NOMO-1 treated with dmso at 0.1 percent for 144 hours (cell line): ENCODE results near the gene THAP2.
"Not testable (repeated sequence)": the region's sequence is repeated elsewhere in the genome, so short reads cannot be mapped to it uniquely, and the experiment has no call there.

Experiments
- DNase-seq: peaks from one replicate; lab custom pipeline; 2025; ENCODE audit not compliant: unreplicated experiment; lab: John Stamatoyannopoulos, UW

THAP2 gene

GRCh38 chr12:71702181-71702580 is 38.1 kb downstream of the THAP2 start:
- not testable (repeated sequence) for DNase-seq

GRCh38 chr12:71702590-71702989 is 38.5 kb downstream of the THAP2 start:
- DNase-seq = no peak

GRCh38 chr12:71703206-71703605 is 39.1 kb downstream of the THAP2 start:
- DNase-seq = no peak

GRCh38 chr12:71704920-71705319 is 40.8 kb downstream of the THAP2 start:
- DNase-seq = no peak

GRCh38 chr12:71708658-71709057 is 44.6 kb downstream of the THAP2 start:
- DNase-seq = no peak

- no peak for DNase-seq
Measured at GRCh38 chr12:71710276-71711125, 46.4 kb downstream of the THAP2 start.

GRCh38 chr12:71718611-71719010 is 54.5 kb downstream of the THAP2 start:
- no peak for DNase-seq

- DNase-seq = no peak
Measured at GRCh38 chr12:71719647-71720370, 55.7 kb downstream of the THAP2 start.

- no peak for DNase-seq
Measured at GRCh38 chr12:71721783-71722505, 57.8 kb downstream of the THAP2 start.

GRCh38 chr12:71725011-71725410 is 60.9 kb downstream of the THAP2 start:
- no peak for DNase-seq

- DNase-seq = no peak
Measured at GRCh38 chr12:71726548-71726947, 62.4 kb downstream of the THAP2 start.

GRCh38 chr12:71727958-71728357 is 63.9 kb downstream of the THAP2 start:
- no peak for DNase-seq
